ENCODE data around the gene ARMH2. TPM values are rescaled to one million over a fixed set of nuclear protein-coding genes. Genes with fewer than 3 reads are reported as not detected.

The ARMH2 gene
- total and polyA plus RNA-seq, 4 donors = not detected

DNA sequence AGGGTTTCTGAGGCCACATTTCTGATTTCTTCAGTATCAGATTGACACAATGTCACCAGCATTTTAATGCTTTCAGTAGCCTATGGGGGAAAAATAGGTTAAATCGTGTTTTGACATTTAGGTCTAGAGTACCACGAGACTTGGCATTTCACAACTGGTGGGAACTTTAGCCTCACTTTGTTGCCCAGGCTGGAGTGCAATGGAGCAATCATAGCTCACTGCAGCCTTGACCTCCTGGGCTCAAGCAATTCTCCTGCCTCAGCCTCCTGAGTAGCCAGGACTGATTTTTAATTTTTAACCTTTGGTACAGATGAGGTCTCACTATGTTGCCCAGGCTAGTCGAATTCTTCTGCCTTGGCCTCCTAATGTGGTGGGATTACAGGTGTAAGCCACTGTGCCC, 11.0 kb upstream of the ARMH2 start:
- H3K4me3 ChIP-seq (ENCODE audit: low read depth in 1 of 3, low read length in 3 of 3) = no peak overlapping the region
- WGBS = 36% methylated on average over 3 of the region's 3 CpGs
- H3K9ac ChIP-seq (ENCODE audit: low read depth in 1 of 2, low read length in 2 of 2) = no peak overlapping the region
- TF ChIP-seq HNF4G (IDR thresholded peaks at IDR 0.05) (peak; percentile 41), GABPA (IDR thresholded peaks at IDR 0.05 in 1 of 2, conservative IDR thresholded peaks at IDR 0.05 in 1 of 2) (no peak), YY1 (IDR thresholded peaks at IDR 0.05) (no peak), FOXA1 (IDR thresholded peaks at IDR 0.05) (no peak), TAF1 (conservative IDR thresholded peaks at IDR 0.05) (no peak), SP1 (IDR thresholded peaks at IDR 0.05) (peak; percentile 12), RAD21 (IDR thresholded peaks at IDR 0.05) (no peak), EGR1 (IDR thresholded peaks at IDR 0.05; ENCODE audit: low read depth in 2 of 2) (no peak), RXRA (IDR thresholded peaks at IDR 0.05) (peak in 1 of 2 donors; percentile 28), HNF4A (conservative IDR thresholded peaks at IDR 0.05) (peak; percentile 42 to 71), JUND (IDR thresholded peaks at IDR 0.05) (no peak), NR2F2 (IDR thresholded peaks at IDR 0.05) (no peak), FOXA2 (IDR thresholded peaks at IDR 0.05) (no peak)
- TF ChIP-seq, protein P1, sequence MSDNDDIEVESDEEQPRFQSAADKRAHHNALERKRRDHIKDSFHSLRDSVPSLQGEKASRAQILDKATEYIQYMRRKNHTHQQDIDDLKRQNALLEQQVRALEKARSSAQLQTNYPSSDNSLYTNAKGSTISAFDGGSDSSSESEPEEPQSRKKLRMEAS (IDR thresholded peaks at IDR 0.05) = no peak
- TF ChIP-seq, protein P2, sequence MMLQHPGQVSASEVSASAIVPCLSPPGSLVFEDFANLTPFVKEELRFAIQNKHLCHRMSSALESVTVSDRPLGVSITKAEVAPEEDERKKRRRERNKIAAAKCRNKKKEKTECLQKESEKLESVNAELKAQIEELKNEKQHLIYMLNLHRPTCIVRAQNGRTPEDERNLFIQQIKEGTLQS (IDR thresholded peaks at IDR 0.05) = no peak
- TF ChIP-seq, protein P3, sequence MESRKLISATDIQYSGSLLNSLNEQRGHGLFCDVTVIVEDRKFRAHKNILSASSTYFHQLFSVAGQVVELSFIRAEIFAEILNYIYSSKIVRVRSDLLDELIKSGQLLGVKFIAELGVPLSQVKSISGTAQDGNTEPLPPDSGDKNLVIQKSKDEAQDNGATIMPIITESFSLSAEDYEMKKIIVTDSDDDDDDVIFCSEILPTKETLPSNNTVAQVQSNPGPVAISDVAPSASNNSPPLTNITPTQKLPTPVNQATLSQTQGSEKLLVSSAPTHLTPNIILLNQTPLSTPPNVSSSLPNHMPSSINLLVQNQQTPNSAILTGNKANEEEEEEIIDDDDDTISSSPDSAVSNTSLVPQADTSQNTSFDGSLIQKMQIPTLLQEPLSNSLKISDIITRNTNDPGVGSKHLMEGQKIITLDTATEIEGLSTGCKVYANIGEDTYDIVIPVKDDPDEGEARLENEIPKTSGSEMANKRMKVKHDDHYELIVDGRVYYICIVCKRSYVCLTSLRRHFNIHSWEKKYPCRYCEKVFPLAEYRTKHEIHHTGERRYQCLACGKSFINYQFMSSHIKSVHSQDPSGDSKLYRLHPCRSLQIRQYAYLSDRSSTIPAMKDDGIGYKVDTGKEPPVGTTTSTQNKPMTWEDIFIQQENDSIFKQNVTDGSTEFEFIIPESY (IDR thresholded peaks at IDR 0.05) = no peak
- TF ChIP-seq, protein P4, sequence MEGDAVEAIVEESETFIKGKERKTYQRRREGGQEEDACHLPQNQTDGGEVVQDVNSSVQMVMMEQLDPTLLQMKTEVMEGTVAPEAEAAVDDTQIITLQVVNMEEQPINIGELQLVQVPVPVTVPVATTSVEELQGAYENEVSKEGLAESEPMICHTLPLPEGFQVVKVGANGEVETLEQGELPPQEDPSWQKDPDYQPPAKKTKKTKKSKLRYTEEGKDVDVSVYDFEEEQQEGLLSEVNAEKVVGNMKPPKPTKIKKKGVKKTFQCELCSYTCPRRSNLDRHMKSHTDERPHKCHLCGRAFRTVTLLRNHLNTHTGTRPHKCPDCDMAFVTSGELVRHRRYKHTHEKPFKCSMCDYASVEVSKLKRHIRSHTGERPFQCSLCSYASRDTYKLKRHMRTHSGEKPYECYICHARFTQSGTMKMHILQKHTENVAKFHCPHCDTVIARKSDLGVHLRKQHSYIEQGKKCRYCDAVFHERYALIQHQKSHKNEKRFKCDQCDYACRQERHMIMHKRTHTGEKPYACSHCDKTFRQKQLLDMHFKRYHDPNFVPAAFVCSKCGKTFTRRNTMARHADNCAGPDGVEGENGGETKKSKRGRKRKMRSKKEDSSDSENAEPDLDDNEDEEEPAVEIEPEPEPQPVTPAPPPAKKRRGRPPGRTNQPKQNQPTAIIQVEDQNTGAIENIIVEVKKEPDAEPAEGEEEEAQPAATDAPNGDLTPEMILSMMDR (IDR thresholded peaks at IDR 0.05; ENCODE audit: low read depth, low read length, missing input control) = no peak
- TF ChIP-seq, protein P5, sequence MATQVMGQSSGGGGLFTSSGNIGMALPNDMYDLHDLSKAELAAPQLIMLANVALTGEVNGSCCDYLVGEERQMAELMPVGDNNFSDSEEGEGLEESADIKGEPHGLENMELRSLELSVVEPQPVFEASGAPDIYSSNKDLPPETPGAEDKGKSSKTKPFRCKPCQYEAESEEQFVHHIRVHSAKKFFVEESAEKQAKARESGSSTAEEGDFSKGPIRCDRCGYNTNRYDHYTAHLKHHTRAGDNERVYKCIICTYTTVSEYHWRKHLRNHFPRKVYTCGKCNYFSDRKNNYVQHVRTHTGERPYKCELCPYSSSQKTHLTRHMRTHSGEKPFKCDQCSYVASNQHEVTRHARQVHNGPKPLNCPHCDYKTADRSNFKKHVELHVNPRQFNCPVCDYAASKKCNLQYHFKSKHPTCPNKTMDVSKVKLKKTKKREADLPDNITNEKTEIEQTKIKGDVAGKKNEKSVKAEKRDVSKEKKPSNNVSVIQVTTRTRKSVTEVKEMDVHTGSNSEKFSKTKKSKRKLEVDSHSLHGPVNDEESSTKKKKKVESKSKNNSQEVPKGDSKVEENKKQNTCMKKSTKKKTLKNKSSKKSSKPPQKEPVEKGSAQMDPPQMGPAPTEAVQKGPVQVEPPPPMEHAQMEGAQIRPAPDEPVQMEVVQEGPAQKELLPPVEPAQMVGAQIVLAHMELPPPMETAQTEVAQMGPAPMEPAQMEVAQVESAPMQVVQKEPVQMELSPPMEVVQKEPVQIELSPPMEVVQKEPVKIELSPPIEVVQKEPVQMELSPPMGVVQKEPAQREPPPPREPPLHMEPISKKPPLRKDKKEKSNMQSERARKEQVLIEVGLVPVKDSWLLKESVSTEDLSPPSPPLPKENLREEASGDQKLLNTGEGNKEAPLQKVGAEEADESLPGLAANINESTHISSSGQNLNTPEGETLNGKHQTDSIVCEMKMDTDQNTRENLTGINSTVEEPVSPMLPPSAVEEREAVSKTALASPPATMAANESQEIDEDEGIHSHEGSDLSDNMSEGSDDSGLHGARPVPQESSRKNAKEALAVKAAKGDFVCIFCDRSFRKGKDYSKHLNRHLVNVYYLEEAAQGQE (IDR thresholded peaks at IDR 0.05) = no peak
- H3K27ac ChIP-seq (ENCODE audit: low read depth in 1 of 2, low read length in 2 of 2) = no peak overlapping the region
- DNase-seq (ENCODE audit: low spot score) = no peak
- peaks cover 0 to 2% (median 0%) of the 10 kb centered on the region in 4 donors for H3K36me3 ChIP-seq (ENCODE audit: control insufficient read depth in 4 of 4, insufficient read depth in 3 of 4, low read depth in 1 of 4, low read length in 3 of 4)
- no peaks in the 10 kb centered on the region for H3K4me1 ChIP-seq (ENCODE audit: control insufficient read depth in 4 of 4, insufficient read depth in 4 of 4, low read length in 3 of 4)
- H3K27me3 ChIP-seq (ENCODE audit: control insufficient read depth in 4 of 4, insufficient read depth in 4 of 4, low read length in 3 of 4) = no peaks in the 10 kb centered on the region
- no peaks in the 10 kb centered on the region for H3K9me3 ChIP-seq (ENCODE audit: control insufficient read depth in 4 of 4, low read length in 3 of 4)
